HG03135 (cell line): ENCODE measurements around the gene ANXA3.
A peak's percentile ranks its signal among the peaks of the same experiment; 100 is the strongest.
"Not testable (repeated sequence)": the region's sequence is repeated elsewhere in the genome, so short reads cannot be mapped to it uniquely, and the experiment has no call there.

Experiments
- ATAC-seq: cut with Tn5 transposase; IDR thresholded peaks from one replicate; pipeline ENCODE4 v1.9.1; 2021; ENCODE audit warnings: mild to moderate bottlenecking, moderate library complexity; ENCODE audit not compliant: unreplicated experiment

The ANXA3 gene

GRCh38 chr4:78551420-78552351 is at the start of gene ANXA3:
ANXA3 (plus strand) TSS chr4:78551770; CDS start chr4:78554474, 2,704 bp downstream.
- peak; percentile 66 for ATAC-seq

GRCh38 chr4:78506260-78506659 is 45.3 kb upstream of the ANXA3 start:
- ATAC-seq: not testable (repeated sequence)

- no peak for ATAC-seq
These were observed 42.5 kb upstream of the ANXA3 start for GRCh38 chr4:78509043-78509442.

- ATAC-seq: no peak
These were observed 41.5 kb upstream of the ANXA3 start for GRCh38 chr4:78510108-78510507.

GRCh38 chr4:78510681-78511080 is 40.9 kb upstream of the ANXA3 start:
- ATAC-seq: no peak

- ATAC-seq: no peak
These were observed 39.1 kb upstream of the ANXA3 start for GRCh38 chr4:78512357-78512920.

GRCh38 chr4:78513411-78513975 is 38.1 kb upstream of the ANXA3 start:
- no peak for ATAC-seq

GRCh38 chr4:78517050-78517652 is 34.4 kb upstream of the ANXA3 start:
- no peak for ATAC-seq

- no peak for ATAC-seq
These were observed 33.0 kb upstream of the ANXA3 start for GRCh38 chr4:78518561-78518960.

- ATAC-seq: no peak
These were observed 31.6 kb upstream of the ANXA3 start for GRCh38 chr4:78519962-78520361.

- no peak for ATAC-seq
These were observed 30.8 kb upstream of the ANXA3 start for GRCh38 chr4:78520808-78521226.

- ATAC-seq: no peak
These were observed 27.6 kb upstream of the ANXA3 start for GRCh38 chr4:78524009-78524408.

- no peak for ATAC-seq
These were observed 26.0 kb upstream of the ANXA3 start for GRCh38 chr4:78525559-78525958.

- ATAC-seq: no peak
These were observed 24.5 kb upstream of the ANXA3 start for GRCh38 chr4:78527103-78527502.

- ATAC-seq: no peak
These were observed 24.0 kb upstream of the ANXA3 start for GRCh38 chr4:78527555-78527954.

GRCh38 chr4:78528327-78528726 is 23.2 kb upstream of the ANXA3 start:
- no peak for ATAC-seq

- ATAC-seq: no peak
These were observed 21.9 kb upstream of the ANXA3 start for GRCh38 chr4:78529569-78530209.

- no peak for ATAC-seq
These were observed 19.5 kb upstream of the ANXA3 start for GRCh38 chr4:78532046-78532445.

GRCh38 chr4:78533854-78534253 is 17.7 kb upstream of the ANXA3 start:
- no peak for ATAC-seq

- no peak for ATAC-seq
These were observed 17.1 kb upstream of the ANXA3 start for GRCh38 chr4:78534286-78534955.
